ENCODE results near the gene DIAPH2.
"Not testable (repeated sequence)": the region's sequence is repeated elsewhere in the genome, so short reads cannot be mapped to it uniquely, and the experiment has no call there.

Gene DIAPH2
- 30.7 to 50.2 reads per million in 2 donors for total RNA-seq

DNA sequence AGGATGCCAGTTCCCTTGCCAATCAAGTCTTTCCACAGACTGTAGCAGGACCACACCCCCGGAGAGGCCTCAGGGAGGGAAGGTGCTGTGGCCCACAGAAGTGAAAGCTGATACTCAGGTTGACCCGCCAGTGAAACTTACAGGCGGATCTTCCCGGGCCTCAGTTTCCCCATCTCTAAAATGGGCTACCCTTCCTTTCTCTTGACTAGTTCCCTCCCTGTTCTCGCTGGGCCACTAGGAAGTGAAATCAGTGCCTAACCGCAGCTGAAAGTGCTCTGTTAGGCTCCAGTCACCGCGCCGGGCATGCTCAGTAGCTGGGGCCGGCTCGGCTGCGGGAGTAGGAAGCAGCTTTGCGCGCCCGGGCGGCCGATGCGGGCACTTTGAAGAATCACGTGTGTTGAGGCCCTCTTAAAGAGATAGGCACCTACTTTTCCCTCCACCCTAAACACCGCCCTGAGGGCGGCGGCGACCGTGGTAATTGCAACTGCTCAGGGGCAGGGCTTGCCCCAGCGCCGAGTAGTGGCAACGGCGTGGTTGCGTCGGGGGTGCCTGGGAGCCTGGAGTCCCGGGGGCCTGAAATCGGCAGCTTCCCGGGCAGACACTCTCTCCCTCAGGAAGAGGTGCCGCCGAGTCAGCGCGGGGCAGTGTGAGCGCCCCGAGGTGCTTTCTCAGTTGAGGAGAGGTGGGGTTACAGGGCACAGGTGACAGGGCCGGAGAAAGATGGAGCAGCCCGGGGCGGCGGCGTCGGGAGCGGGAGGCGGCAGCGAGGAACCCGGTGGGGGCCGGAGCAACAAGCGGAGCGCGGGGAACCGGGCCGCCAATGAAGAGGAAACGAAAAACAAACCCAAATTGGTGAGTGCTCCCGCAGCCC, at the start of gene DIAPH2:
DIAPH2 (plus strand) TSS at position 504 of the 871 bp plus-strand sequence.
- peak; percentile 60 for DNase-seq

DNA sequence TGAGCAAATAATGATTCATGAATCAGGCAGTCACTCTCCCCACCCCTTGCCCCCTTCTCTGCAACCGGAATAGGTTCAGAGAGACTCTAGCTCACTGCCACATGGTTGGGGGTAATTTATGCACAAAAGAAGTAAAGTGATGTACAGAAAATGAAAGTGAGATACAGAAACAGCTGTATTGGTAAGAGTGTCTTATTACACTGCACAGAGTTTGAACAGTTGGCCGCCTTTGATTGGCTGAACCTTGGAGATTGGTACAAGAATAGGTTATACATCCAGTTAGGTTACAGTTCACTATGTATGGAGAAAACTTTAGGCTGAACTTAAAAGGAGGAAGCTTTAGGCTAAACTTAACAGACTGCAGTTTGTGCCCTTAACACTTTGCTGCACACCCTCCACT, 34.6 kb upstream of the DIAPH2 start:
- no peak for DNase-seq

DNA sequence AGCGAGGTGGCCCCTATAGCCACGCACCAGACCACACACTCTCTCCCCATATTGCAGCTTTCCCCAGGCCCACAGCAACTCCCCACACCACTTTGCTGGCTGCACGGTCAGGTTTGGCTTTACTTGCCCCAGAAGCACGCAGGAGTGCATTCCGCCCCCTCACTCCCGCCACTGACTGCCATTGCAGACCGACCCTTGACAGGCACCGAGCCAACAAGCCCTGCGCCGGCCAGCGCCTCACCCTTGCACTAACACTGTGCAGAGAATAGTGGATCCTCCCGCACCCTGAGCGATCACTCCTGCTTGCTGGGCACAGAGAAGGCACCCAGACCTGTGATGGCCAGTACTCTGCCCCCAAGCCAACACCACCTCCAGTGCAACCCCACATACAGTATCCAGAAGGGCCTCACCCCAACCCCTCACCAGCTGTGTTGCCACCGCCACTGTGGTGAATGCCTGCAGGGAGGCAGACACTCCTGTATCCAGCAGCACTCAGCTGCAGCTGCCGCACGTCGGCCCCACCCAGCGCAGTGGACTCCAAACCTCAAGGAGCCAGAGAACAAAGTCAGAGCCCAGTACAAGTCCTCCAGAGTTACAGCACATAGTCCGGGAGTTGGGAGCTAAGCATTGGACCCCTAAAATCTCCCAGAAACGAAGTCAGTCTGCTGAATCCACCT, 28.6 kb upstream of the DIAPH2 start:
- no peak for DNase-seq

DNA sequence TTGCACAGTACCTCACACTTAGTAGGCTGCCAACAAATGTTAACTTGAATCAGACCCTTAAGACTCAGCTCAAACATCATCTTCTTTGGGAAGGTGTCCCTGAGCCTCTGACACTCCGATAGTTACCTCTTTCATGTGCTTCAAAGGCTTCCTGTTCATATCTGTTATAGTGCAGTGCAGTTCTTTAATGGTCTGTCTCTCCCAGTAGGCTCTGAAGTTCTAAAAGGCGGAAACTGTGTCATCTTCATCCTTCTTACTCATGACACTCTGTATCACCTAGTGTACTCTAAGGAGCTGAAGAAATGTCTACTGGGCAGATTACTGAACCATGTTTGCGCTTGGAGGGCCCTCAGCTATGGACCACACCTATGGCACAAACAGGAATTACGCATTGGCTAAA, 2.1 kb upstream of the DIAPH2 start:
- no peak for DNase-seq

DNA sequence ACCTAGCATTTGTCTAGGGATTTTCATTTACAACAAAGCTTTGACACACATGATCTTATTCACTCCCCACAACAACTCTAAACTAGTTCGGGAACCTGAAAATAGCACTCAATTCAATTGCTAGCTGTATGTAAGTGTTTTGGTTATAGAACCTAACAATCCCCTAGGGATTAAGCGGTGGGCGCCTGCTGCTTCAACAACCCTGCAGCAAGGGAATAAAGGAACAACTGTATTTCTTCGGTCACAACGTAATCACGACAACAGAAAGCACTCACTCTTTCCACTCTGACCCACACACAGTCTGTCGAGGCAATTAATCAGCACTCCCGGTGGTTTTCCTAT, 674 bp upstream of the DIAPH2 start:
- DNase-seq: no peak

DNA sequence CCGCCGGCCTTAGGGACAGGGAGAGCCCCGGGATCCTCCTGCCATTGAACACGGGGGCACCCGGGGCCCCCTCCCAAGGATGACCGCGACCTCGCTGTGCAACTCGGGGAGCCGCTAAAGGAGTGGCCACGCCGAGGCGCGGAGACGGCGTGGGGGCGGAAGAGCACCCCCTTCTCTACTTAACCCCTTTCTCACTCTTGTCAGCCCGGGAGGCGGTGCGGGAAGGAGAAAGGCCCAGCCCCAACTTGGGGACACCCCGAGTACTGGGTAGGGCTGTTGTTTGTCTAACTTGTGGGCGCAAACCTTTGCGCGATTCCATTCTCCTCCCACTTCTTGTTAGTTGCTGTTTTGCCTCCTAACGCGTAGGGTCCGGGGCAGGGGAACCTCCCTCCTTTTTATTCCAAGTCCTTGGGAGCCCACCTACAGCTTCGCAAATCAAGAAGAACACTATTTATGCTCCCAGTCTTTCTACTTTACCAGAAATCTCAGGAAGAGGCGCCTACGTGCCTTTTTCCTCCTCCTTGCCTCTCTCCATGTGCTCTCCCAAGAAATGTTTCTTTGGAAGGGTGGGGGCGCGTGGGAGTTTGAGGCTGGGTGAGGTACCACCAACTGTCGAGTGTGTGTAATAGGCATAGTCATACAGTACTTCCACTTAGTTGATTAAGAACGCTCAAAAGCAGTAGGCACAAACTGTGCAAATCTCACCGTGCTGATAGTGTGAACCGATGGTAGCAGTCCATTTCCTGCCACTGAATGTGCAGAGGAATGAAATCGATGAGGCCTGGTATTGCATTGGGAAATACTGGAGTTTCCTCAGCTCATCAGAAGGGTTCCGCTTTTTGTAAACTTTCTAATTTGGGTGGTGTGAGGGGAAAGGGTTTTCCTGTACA, 813 bp downstream of the DIAPH2 start:
- DNase-seq: peak; percentile 15

DNA sequence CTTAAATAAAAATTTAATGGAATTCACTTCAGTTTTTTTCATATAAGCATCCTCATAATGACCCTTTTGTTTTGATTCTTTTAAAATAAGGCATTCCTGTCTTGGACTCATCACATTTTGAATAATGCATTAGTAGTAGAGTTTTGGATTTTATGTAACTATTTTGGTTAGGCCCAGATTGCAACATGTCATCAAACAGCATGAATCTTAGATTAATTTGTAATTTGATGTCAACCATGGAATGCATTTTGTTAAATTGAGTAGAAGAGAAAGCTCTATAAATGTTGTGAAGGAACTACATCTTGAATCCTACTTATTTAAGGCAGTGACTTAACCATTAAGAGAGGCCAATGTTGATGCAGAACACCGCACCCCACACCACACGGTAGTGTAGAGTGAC, 3.1 kb downstream of the DIAPH2 start:
- no peak for DNase-seq

DNA sequence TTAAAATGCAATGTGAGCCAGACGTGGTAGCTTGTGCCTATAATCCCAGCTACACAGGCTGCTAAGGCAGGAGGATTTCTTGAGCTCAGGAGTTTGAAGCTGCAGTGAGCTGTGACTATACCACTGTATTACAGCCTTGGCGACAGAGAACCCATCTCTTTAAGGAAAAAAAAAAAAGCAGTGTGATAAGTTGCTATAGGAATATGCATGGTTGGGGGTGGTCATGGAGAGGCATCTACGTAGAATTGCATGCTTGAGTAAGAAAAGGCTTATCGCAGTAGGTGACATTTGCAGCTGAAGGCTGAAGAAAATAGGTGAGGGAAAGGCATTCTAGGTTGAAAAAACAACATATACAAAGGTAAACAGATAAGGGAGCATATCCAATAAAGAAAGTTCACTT, 4.1 kb downstream of the DIAPH2 start:
- no peak for DNase-seq

DNA sequence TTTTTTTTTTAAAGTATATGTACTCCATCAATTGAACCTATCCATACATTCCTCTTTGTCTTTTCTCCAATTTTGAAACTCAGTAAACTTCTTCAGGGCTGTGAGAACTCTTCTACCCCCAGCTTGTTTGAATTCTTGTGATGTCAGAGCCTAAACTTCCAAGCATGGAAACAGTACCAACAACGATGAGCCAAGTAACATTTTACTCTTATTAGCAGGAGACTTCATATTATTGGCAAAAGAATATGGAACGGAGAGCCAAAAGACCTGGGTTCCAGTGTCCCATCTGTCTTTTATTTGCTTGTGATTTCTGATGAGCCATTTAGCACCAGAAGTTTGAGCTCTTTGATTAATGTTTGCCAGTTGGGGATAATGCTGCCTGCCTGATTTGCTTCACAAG, 5.3 kb downstream of the DIAPH2 start:
- DNase-seq: no peak

DNA sequence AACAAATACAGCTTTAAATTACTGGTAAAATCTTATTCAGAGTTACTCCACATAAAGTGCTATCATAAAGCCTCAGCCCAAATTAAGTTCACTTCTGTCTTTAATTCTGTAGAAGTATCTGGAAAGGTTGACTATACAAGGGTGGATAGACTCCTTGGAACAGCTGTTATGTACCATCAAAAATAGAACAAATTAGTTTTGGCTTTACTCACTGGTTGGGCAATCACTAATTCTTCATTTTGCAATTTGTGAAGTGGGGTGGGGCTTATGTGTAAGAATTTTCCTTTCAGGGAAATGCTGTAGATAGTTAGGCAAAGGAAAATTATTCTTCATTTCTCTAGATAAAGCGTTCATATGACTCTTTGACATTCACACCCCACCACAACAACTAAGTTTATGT, 7.8 kb downstream of the DIAPH2 start:
- no peak for DNase-seq

DNA sequence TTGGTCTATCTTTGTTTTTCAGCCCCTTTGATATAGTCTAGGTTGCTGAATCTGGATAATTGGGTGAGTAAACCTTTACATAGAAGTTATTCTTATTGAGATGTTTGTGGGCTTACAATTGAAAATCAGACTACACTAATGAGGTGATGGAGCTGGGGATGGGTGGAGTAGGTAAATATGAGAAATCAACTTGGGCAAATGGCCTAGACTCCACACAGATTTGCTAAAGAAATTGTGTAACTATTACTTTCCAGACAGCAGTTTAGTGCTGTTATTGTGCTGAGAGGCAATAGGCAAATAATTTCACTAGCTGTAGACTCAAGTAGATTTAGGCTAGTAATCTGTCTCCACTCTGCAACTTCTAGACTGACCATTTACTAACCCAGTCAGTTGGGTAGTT, 8.2 kb downstream of the DIAPH2 start:
- DNase-seq: no peak

DNA sequence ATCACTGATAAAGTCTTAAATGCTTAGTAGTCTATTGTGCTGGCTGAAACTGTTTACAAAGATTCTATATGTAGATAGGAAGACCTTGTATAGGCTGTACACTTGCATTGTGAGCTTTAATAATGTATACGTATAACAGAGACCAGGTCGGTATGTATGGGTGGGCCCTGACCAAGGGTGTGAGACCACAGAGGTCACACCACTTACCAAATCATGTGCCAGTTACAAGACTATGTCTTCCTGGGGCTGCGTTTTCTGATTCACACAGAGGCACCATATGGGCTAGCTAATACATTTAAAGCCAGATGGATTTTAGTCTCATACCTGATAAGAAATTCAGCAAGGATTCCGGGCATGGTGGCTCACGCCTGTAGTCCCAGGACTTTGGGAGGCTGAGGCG, 8.8 kb downstream of the DIAPH2 start:
- no peak for DNase-seq

DNA sequence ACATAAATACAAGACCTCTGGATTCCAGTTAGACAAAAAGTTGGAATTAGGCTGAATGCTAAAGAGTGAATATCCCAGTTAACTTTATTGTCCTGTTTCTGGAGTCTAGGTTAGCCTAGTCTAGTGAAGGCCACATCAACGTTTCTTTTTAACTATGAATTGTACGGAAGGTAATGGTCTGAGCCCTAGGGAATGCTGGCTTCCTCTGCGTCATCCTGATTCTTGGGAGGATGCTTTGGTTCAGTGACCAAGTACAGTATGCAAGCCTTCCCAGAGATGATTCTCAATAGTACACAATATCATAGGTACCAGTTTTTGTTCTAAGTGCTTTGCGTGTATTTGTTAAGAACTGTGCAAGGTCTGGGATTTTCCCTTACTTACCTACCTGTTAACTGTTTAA, 11.8 kb downstream of the DIAPH2 start:
- DNase-seq: no peak

DNA sequence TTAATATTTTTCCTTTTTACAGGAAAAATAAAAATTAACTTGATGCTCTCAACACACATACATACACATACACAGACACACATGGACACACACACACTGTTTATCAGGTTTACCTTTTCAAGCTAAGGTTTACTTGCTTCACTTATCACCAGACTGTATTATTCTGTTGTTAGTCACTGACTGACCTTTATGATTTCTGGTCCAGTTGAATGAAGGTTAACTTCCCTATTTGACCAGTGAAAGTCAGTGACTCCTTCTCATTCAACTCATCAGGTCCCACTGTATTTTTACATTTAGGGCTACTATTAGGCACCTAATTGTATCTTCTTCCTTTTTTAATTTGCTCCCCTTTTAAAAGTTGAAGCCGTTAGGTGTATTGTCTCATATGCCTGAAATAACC, 16.0 kb downstream of the DIAPH2 start:
- no peak for DNase-seq

DNA sequence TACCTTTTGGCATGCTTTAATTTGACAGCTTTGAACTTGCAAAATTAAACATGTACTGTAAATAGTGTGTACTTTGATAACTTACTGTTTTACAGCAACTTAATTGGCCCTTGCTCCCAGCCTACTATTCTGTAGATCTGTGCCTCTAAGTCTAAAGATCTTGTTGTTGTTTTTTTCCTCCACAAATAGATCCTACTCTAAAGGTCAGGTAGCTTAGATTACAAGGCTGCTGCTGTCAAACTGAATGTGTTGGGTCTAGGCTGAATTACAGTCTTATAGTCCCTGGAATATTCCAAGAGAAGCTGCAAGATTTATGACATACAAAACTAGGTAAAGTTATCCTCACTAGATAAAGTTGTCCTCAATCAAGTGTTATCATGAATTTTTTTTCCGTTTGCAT, 18.7 kb downstream of the DIAPH2 start:
- DNase-seq: no peak

DNA sequence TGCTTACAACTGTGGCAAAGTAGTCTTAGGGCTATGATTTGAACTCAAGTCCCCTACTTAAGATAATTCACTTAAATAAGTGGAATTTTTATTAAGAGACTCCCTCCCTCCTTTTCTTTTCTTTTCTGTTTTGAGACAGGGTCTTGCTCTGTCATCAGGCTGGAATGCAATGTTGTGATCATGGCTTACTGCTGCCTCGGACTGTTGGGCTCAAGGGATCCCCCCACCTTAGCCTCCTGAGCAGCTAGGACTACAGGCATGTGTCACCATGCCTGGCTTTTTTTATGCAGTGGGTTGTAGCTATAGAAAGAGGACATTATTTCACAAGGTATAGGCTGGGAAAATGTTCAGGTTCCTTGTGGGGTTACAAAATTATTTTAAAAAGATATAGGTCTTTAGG, 19.2 kb downstream of the DIAPH2 start:
- DNase-seq: no peak

DNA sequence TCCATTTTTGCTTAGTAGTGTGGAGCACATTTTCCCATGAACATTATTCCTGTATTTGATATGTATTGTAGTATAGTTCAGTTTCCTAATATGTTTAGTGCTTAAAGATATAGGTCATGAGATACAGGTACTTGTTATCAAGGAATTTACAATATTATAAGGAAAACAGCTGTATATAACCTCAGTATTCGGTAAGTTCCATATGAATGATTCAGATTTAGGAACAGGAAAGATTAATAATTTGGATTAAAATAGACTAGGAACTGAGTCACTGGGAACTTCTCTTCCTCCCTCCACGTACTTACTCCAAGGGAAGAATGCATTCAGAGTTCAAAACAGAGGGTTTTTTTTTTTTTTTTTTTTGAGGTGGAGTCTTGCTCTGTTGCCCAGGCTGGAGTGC, 20.0 kb downstream of the DIAPH2 start:
- DNase-seq: no peak

DNA sequence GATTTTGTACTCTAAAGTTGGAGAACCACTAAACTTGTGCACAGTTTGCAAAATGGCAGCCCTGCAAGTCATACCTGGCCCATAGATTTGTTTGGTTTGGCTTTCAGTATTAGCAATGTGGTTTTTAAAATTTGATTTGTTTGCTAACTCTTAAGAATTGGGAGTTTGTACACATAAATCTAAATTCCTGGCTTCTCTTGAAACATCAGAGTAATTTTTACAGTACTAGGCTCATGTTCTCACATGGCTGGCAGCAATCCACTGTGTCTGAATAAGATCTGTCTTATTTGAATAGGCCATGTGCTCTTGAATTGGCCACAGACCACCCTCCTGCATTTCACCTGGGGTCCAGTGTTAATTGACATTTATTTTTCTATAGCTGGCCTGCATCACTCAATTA, 21.3 kb downstream of the DIAPH2 start:
- DNase-seq: no peak

DNA sequence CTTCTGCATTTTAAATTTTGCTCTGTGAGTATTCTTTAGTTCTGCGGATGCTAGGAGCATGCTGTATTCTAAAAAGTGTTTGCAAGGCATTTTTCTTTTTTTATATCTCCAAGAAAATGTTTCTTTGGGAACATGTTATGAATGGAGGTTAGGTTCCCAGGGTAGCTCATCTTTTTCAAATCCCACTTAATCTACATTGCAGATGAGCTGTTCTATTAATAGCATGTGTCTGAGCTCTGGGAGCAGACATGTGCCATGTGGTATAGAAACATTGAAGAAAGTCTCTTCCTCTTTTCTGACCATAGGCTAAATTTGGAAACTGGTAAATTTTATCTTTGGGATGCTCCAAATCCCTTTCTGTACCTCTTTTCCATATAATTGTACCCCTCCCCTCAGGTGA, 23.2 kb downstream of the DIAPH2 start:
- DNase-seq: no peak

DNA sequence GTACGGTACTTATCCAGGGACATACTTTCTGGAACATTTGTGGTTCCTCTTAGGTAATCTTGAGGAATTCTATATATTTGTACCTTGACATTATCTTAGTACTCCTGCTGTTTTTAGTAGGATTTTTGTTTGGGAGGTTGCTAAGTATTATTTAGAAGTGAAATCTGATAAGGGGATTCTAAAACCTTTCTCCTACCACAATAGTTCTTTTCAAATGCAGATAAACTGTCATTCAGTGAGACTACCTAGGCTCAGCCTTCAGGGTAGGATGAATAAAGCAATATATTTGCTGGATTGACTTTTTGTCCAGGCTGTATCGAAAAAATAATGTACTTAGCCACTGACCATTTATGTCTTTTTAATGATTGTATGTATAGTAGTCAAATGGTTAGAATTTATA, 25.4 kb downstream of the DIAPH2 start:
- no peak for DNase-seq

DNA sequence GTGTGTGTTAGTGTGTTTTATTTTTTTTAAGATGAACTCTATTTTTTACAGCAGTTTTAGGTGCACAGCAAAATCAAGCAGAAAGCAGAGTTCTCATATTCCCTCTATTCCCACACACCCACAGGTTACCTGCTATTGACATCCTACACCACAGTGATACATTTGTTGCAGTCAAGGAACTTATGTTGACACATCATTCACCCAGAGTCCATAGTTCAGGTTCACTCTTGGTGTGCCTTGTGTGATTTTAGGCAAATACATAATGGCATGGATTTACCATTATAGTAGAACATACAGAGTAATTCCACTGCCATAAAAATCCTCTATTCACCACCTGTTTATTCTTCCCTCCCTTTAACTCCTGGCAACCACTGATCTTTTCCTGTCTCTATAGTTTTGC, 28.7 kb downstream of the DIAPH2 start:
- DNase-seq: no peak

DNA sequence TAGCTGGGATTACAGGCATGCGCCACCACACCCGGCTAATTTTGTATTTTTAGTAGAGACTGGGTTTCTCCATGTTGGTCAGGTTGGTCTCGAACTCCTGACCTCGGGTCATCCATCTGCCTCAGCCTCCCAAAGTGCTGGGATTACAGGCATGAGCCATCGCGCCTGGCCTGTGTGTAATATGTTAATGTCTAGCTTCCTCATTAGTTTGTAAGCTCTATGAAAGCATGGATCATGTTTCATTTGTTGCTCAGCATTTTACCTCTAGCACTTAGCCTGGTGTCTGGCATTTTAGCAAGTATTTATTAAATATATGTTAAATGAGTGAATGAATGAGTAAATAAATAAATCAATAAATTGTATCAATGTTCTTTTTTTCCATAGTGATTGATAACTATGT, 29.8 kb downstream of the DIAPH2 start:
- DNase-seq: not testable (repeated sequence)

DNA sequence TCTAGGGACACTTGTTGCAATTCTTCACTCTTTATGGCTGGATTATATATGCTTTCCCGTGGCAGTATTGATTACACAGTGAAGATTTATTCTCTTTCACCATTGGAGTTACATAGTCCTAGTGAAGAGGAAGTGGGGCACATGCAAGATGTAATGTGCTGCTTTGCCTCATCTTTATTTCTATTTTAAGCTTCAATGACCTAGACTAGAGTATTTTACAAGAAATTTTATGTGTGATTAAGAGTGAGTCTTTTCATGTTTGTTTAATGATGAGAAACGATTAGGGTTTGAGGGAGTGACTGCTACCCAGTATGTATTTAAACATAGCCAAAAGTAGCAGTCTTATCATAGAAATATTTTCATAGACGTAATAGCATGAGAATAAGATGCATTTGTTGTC, 30.8 kb downstream of the DIAPH2 start:
- DNase-seq: no peak
